DOHH2 (cell line): ENCODE measurements around the gene PRDM15.

ENCODE experiments used
- H3F3A ChIP-seq: fragments of 200-600 bp; sonication (generic), shearing (Covaris generic); 2 replicates; pipeline ENCODE4 v1.6.0; 2016; ENCODE audit warnings: antibody characterized with exemption, mild to moderate bottlenecking; ENCODE audit not compliant: control insufficient read depth, insufficient read depth
- H3K27ac ChIP-seq: fragments of 200-600 bp; sonication (generic); 2 replicates; pipeline ENCODE4 v1.5.1; 2014; ENCODE audit warnings: low read depth, mild to moderate bottlenecking, low read length, moderate library complexity
- H3K27me3 ChIP-seq: fragments of 200-600 bp; sonication (generic); 2 replicates; pipeline ENCODE4 v1.6.1; 2014; ENCODE audit warnings: mild to moderate bottlenecking, low read length, mixed read lengths; ENCODE audit not compliant: control insufficient read depth
- H3K36me3 ChIP-seq: fragments of 200-600 bp; sonication (generic); 2 replicates; pipeline ENCODE4 v1.6.1; 2014; ENCODE audit warnings: mild to moderate bottlenecking, low read length, moderate library complexity, mixed read lengths; ENCODE audit not compliant: control insufficient read depth
- H3K4me1 ChIP-seq: fragments of 200-600 bp; sonication (generic); 2 replicates; pipeline ENCODE4 v1.6.1; 2014; ENCODE audit warnings: mild to moderate bottlenecking, low read length, mixed read lengths; ENCODE audit not compliant: control insufficient read depth
- H3K4me2 ChIP-seq: fragments of 200-600 bp; sonication (generic); 2 replicates; pipeline ENCODE4 v1.6.0; 2014; ENCODE audit warnings: mild to moderate bottlenecking, low read length, moderate library complexity
- H3K4me3 ChIP-seq: fragments of 200-600 bp; sonication (generic); 2 replicates; pipeline ENCODE4 v1.5.1; 2014; ENCODE audit warnings: mild to moderate bottlenecking, low read length, mixed read lengths
- H3K79me2 ChIP-seq: fragments of 200-600 bp; sonication (generic); 2 replicates; pipeline ENCODE4 v1.6.1; 2014; ENCODE audit warnings: mild to moderate bottlenecking, low read length, mixed read lengths; ENCODE audit not compliant: control insufficient read depth
- H3K9me2 ChIP-seq: fragments of 200-600 bp; sonication (generic); replicated peaks from 2 replicates; pipeline ENCODE4 v1.6.1; 2014; ENCODE audit warnings: mild to moderate bottlenecking, low read length, mixed read lengths; ENCODE audit not compliant: control insufficient read depth
- H3K9me3 ChIP-seq: fragments of 200-600 bp; sonication (generic); 2 replicates; pipeline ENCODE4 v1.6.1; 2014; ENCODE audit warnings: antibody characterized with exemption, low read length, mixed read lengths; ENCODE audit not compliant: control insufficient read depth, insufficient read depth
- H4K20me1 ChIP-seq: fragments of 200-600 bp; sonication (generic); 2 replicates; pipeline ENCODE4 v1.6.0; 2014; ENCODE audit warnings: low read depth, mild to moderate bottlenecking, antibody characterized with exemption, low read length, moderate library complexity; ENCODE audit not compliant: control insufficient read depth, insufficient read depth
- CTCF ChIP-seq: fragments of 200-600 bp; sonication (generic); IDR thresholded peaks from one replicate; pipeline ENCODE4 v1.5.1; 2014; ENCODE audit warnings: antibody characterized with exemption, mild to moderate bottlenecking, low read depth, low read length; ENCODE audit not compliant: poor library complexity, severe bottlenecking
- EZH2phosphoT487 ChIP-seq: fragments of 200-600 bp; sonication (generic); IDR thresholded peaks from 2 replicates; pipeline ENCODE4 v1.6.1; 2017; ENCODE audit warnings: borderline replicate concordance, mild to moderate bottlenecking, antibody characterized with exemption, low read length, moderate library complexity, mixed read lengths

The PRDM15 gene

GRCh38 chr21:41755934-41756773, 123.0 kb downstream of the PRDM15 start:
- Histone ChIP-seq H3K4me1 (no peaks in the 10 kb centered on the region), H3K4me3 (no peak overlapping the region), H3K9me3 (no peaks in the 10 kb centered on the region), H3K36me3 (no peaks in the 10 kb centered on the region), H3K27ac (no peak overlapping the region), H3K9me2 (no peaks in the 10 kb centered on the region), H3K79me2 (no peaks in the 10 kb centered on the region), H3K4me2 (no peak overlapping the region), H3K27me3 (peaks cover 13% of the 10 kb centered on the region), H3F3A (no peaks in the 10 kb centered on the region), H4K20me1 (no peaks in the 10 kb centered on the region)
- TF ChIP-seq EZH2phosphoT487: no peak
- TF ChIP-seq CTCF: no peak

- Histone ChIP-seq H3K79me2 (no peaks in the 10 kb centered on the region), H3K4me3 (no peak overlapping the region), H4K20me1 (no peaks in the 10 kb centered on the region), H3K27ac (no peak overlapping the region), H3K27me3 (peaks cover 7% of the 10 kb centered on the region; the same call in 1 of the 2 replicates), H3K36me3 (no peaks in the 10 kb centered on the region), H3K4me1 (no peaks in the 10 kb centered on the region), H3F3A (no peaks in the 10 kb centered on the region), H3K4me2 (no peak overlapping the region), H3K9me3 (no peaks in the 10 kb centered on the region), H3K9me2 (no peaks in the 10 kb centered on the region)
- no peak for TF ChIP-seq CTCF
- no peak for TF ChIP-seq EZH2phosphoT487
Observed at GRCh38 chr21:41755258-41755933, 123.7 kb downstream of the PRDM15 start.

GRCh38 chr21:41754479-41754891, 124.7 kb downstream of the PRDM15 start:
- no peak overlapping the region for H3K4me2 ChIP-seq
- no peaks in the 10 kb centered on the region for H3K79me2 ChIP-seq
- TF ChIP-seq CTCF (no peak), EZH2phosphoT487 (no peak)
- H3K36me3 ChIP-seq: no peaks in the 10 kb centered on the region
- no peak overlapping the region for H3K4me3 ChIP-seq
- H3K27me3 ChIP-seq: peaks cover 3% of the 10 kb centered on the region; the same call in 1 of the 2 replicates
- H3K27ac ChIP-seq: no peak overlapping the region
- H3K4me1 ChIP-seq: no peaks in the 10 kb centered on the region
- no peaks in the 10 kb centered on the region for H3K9me2 ChIP-seq
- no peaks in the 10 kb centered on the region for H3K9me3 ChIP-seq
- H3F3A ChIP-seq: no peaks in the 10 kb centered on the region
- no peaks in the 10 kb centered on the region for H4K20me1 ChIP-seq
